ENCODE data around the gene SCYGR7.
A peak's percentile ranks its signal among the peaks of the same experiment; 100 is the strongest.

The SCYGR7 gene

GRCh38 chr2:227706859-227707258, 21.3 kb upstream of the SCYGR7 start:
- DNase-seq (ENCODE audit: low read depth), result no peak
- H3K4me3 ChIP-seq (ENCODE audit: low read length), result no peak overlapping the region
- TF ChIP-seq CTCF (IDR thresholded peaks at IDR 0.05; ENCODE audit: insufficient read depth, low read depth, low read length, missing control alignments), result no peak

- TF ChIP-seq CTCF (IDR thresholded peaks at IDR 0.05; ENCODE audit: insufficient read depth, low read depth, low read length, missing control alignments), result no peak
- no peak for DNase-seq (ENCODE audit: low read depth)
- H3K4me3 ChIP-seq (ENCODE audit: low read length), result no peak overlapping the region
Measured at GRCh38 chr2:227707390-227707789, 20.7 kb upstream of the SCYGR7 start.

- no peak overlapping the region for H3K4me3 ChIP-seq (ENCODE audit: low read length)
- no peak for TF ChIP-seq CTCF (IDR thresholded peaks at IDR 0.05; ENCODE audit: insufficient read depth, low read depth, low read length, missing control alignments)
- no peak for DNase-seq (ENCODE audit: low read depth)
Measured at GRCh38 chr2:227710986-227711385, 17.1 kb upstream of the SCYGR7 start.

- H3K4me3 ChIP-seq (ENCODE audit: low read length), result no peak overlapping the region
- no peak for TF ChIP-seq CTCF (IDR thresholded peaks at IDR 0.05; ENCODE audit: insufficient read depth, low read depth, low read length, missing control alignments)
- no peak for DNase-seq (ENCODE audit: low read depth)
Measured at GRCh38 chr2:227713291-227713690, 14.8 kb upstream of the SCYGR7 start.

GRCh38 chr2:227716501-227716900, 11.6 kb upstream of the SCYGR7 start:
- no peak for DNase-seq (ENCODE audit: low read depth)
- TF ChIP-seq CTCF (IDR thresholded peaks at IDR 0.05; ENCODE audit: insufficient read depth, low read depth, low read length, missing control alignments), result no peak
- no peak overlapping the region for H3K4me3 ChIP-seq (ENCODE audit: low read length)

DNA sequence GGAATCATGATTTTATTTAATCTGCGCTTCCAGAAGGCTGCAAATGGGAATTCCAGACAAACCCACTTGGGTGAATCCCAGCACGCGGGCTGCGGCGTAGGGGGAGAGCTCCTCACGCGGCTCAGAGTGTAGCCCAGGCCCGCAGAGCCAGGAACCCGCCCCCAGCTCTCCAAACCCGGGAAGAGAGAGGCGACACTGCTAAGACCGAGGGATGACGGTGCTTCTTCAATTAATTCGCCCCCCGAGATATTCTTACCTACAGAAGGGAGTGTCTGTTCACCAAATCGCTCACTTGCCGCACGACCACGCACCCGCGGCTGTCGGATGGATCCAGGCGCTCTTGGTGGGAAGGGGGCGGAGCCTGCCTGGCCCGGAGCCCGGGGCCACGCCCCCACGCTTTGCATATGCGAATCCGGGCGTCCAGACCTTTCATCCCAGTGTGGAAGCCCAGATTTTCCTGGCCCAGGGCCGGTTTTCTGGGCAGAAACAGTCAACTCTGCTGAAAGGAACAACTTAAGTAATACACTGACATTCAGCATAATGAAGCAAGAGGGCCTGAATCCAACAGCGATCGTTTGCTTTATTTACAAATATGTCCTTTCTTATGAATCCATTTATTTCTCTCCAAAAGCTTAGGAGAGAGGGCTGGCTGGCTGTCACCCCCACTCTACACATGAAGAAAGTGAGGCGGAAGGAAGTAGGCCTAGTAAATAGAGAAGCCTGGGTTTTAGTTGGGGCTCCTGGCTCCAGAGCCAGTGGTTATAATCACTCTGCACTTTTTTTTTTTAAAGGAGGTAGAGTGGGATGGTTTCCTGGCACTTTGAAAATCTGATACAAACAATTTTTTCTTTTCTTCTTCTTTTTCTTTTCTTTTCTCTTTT, 10.2 kb upstream of the SCYGR7 start, which contains the start of gene SLC19A3:
SLC19A3 (minus strand) TSS at position 342 of the 881 bp plus-strand sequence. CDS start 15,710 bp downstream, outside the sequence.
- H3K4me3 ChIP-seq (ENCODE audit: low read length), result peak within 1 kb of the TSS; percentile 26
- DNase-seq (ENCODE audit: low read depth), result peak; percentile 74
- no peak for TF ChIP-seq CTCF (IDR thresholded peaks at IDR 0.05; ENCODE audit: insufficient read depth, low read depth, low read length, missing control alignments)

All from epithelial cell of esophagus (primary cell).